HUES48 (cell line): ENCODE measurements around the gene WDR38.

ENCODE experiments used
- H3K27ac ChIP-seq: one replicate; pipeline ENCODE4 v1.7.0; 2013; ENCODE audit warnings: low read depth, low read length, inconsistent platforms
- H3K27me3 ChIP-seq: 2 replicates; pipeline ENCODE4 v1.6.1; 2013; ENCODE audit warnings: mild to moderate bottlenecking, low read length; ENCODE audit not compliant: control insufficient read depth, insufficient read depth
- H3K36me3 ChIP-seq: 2 replicates; pipeline ENCODE4 v1.6.1; 2013; ENCODE audit warnings: low read length; ENCODE audit not compliant: control insufficient read depth, insufficient read depth
- H3K4me1 ChIP-seq: 2 replicates; pipeline ENCODE4 v1.6.1; 2013; ENCODE audit warnings: mild to moderate bottlenecking, low read length; ENCODE audit not compliant: control insufficient read depth, insufficient read depth
- H3K4me3 ChIP-seq: 2 replicates; pipeline ENCODE4 v1.5.1; 2013; ENCODE audit warnings: mild to moderate bottlenecking, low read depth, low read length
- H3K9ac ChIP-seq: 2 replicates; pipeline ENCODE4 v1.6.1; 2013; ENCODE audit warnings: mild to moderate bottlenecking, low read depth, low read length, moderate library complexity
- H3K9me3 ChIP-seq: 2 replicates; pipeline ENCODE4 v1.6.1; 2013; ENCODE audit warnings: low read length; ENCODE audit not compliant: control insufficient read depth, insufficient read depth

Gene WDR38

DNA sequence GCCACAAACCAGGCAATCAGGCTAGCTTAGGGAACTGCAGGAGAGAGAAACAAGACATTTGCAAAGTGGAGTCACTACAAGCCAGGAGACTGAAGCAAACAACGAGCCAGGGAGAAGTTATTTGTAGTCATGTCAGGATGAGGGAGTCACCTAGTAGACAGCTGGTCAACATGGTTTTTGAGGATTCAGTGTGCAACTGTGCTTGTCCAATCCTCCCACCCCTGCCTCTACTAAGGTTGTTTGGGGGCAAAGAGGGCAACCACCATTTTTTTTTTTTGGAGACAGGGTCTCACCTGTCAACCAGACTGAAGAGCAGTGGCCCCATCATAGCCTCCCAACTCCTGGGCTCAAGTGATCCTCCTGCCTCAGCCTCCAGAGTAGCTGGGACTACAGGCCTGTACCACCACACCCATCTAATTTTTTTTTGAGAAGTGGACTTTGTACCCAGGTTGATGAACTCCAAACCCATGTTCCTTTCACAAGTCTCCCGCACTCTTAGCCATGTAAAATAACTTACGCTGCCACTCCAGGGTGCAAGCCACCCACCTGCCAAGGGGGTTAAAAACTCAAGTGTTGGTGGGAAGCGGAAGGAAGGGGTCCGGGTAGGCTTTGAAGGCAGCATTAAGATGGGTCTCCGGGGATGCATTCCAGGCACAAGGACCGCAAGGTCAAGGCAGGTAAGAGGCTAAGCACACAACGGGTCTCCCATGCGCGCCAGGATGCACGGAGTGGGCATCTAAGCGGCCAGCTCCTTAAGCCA lies 7.5 kb downstream of the WDR38 start:
- peak overlapping the region; percentile 99 for H3K9ac ChIP-seq
- H3K4me3 ChIP-seq = peak overlapping the region; percentile 88
- no peaks in the 10 kb centered on the region for H3K9me3 ChIP-seq
- peaks cover 4% of the 10 kb centered on the region; the same call in 1 of the 2 replicates for H3K4me1 ChIP-seq
- H3K36me3 ChIP-seq = peaks cover 46% of the 10 kb centered on the region
- H3K27me3 ChIP-seq = no peaks in the 10 kb centered on the region
- peak overlapping the region; percentile 96 for H3K27ac ChIP-seq

DNA sequence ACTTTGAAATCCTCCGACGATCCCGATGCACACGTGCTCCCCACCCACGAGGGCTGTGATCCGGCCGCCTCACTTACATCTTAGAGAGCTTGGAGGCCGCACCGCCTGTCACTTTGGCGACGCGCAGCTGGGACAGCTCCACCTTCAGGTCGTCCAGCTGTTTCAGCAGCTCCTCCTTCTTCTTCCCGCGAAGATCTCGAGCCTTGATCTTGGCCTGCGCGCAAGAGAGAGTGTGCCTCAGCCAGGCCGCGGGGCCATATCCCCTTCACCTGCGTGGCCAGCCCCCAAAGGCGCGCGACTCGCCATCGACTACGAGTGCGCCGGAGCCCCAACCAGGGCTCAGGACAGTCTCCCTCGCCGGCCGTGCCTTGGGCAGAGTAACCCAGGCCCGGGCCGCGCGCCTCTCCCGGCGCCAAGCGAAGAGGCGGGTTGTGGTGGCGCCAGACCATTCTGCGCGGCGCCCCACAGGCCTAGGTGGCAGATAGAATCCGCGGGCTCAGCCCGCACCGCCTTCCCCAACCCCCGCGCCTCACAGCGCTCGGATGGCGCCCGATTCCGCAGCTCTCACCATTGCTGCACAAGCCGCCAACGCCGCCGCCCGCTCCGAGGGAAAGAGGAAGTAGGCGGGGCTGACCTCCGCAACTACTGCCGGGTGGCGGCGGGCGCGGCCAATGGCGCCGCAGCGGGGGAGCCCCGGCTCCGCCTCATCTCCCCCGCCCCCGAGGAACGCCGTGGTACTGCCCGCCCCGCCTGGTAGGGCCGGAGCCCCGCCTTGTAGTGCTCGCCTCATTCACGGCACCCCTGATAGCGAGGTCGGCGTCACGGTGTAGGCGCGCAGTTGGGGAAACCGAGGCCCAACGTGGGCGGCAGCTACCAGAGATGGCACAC lies 8.3 kb downstream of the WDR38 start, which contains the start of the genes ARPC5L and RPL35:
Gene ARPC5L, plus strand, starts transcription at position 789 of the 888 bp plus-strand sequence. CDS start 7,161 bp downstream, outside the sequence.
Gene RPL35, minus strand, starts transcription at position 616 of the 888 bp plus-strand sequence. Its CDS starts 45 bp downstream, at position 571.
- H3K27me3 ChIP-seq = no peaks in the 10 kb centered on the region
- no peaks in the 10 kb centered on the region for H3K9me3 ChIP-seq
- H3K36me3 ChIP-seq = peaks cover 46% of the 10 kb centered on the region
- H3K4me3 ChIP-seq = peak within 1 kb of the TSS; percentile 88
- peaks cover 4% of the 10 kb centered on the region; the same call in 1 of the 2 replicates for H3K4me1 ChIP-seq
- peak within 1 kb of the TSS; percentile 99 for H3K9ac ChIP-seq
- peak within 1 kb of the TSS; percentile 96 for H3K27ac ChIP-seq

DNA sequence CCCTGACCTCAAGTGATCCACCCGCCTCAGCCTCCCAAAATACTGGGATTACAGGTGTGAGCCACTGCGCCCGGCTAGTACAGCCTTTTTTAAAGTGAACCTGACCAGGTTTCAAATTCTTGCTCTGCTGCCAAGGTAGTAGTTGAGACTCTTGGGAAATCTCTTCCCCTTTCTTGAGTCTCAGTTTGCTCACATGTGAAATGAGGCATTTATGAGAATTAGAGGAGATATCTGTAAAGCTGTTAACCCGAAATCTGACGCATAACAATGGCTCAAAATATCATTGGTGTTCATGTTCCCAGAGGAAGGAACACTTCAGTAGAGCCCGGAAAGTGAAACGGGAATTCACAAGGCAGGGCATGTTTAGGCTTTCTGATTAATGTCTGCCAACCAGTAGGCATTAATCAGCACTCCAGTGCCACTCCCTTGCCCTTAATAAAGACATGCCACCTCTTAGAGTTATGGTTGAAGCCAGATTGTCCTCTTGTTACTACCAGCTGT lies 10.2 kb downstream of the WDR38 start:
- H3K9ac ChIP-seq = no peak overlapping the region
- peaks cover 28% of the 10 kb centered on the region for H3K36me3 ChIP-seq
- H3K9me3 ChIP-seq = no peaks in the 10 kb centered on the region
- no peaks in the 10 kb centered on the region for H3K27me3 ChIP-seq
- H3K4me1 ChIP-seq = peaks cover 18% of the 10 kb centered on the region; the same call in 1 of the 2 replicates
- no peak overlapping the region for H3K4me3 ChIP-seq
- H3K27ac ChIP-seq = no peak overlapping the region

DNA sequence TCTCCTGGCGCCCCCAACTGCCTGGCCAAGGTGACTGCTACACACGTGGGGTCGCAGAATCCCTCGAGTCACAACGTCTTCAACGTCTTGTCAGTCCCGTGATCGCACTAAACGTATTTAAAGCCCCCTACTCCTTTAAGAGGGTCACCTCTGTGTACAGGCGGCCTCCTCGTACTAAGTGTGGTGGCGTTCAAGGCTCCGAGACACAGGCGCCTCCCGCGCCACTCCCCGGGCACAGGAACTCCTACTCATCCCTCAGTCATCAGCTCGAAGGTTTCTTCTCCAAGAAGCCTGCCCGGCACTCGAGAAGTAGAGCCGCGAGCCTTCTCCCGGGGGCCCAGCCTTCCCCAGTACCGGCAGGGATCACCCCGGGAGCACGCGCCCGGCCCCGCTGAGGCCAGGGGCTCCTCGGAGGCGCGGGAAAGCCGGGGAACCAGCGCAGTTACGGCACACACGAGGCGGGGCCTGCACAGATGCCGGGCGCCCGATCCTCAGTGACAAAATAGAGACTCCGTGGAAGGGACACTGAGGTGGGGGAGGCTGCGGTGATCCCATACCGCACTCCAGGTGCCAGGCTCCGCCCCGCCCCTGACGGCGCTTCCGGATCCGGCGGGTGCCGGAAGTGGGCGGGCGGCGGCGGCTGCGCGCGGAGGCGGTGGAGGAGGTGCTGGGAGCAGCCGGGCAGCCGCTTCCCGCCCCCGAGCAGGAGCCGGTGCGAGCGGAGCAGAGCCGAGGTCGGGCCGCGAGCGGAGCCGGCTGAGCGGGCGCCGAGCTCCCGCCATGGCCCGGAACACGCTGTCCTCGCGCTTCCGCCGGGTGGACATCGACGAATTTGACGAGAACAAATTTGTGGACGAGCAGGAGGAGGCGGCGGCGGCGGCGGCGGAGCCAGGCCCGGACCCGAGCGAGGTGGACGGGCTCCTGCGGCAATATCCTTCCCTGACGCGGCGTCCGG lies 15.5 kb downstream of the WDR38 start:
- Histone ChIP-seq H3K4me1 (peaks cover 31% of the 10 kb centered on the region), H3K4me3 (peak overlapping the region; percentile 100), H3K9ac (peak overlapping the region; percentile 94), H3K36me3 (peaks cover 24% of the 10 kb centered on the region), H3K27ac (peak overlapping the region; percentile 98), H3K9me3 (no peaks in the 10 kb centered on the region), H3K27me3 (no peaks in the 10 kb centered on the region)

DNA sequence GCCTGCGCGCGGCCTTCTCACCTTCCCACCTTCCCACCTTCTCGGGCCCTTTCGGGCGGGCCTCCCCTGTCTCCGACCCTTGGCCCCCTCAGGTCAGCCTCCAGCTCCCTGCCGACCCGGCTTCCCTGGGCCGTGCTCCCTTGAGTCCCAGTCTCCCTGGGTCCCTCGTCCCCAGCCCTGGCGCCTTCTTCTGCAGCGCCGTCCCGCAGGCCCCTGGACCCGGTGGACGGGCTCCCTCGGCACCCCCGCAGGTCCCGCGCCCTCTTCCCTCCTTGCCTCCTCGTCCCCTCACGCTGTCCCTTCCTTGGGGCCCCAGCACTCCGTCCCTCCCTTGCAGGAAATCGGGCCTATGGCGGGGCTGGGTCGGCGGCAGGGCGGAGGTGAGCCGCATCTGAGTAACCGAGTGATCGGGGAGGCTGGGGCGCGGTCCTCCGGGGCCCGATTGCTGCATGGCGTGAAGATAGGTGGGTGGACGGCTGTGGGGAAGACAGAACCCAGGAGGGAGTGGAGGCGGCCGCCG lies 16.3 kb downstream of the WDR38 start:
- Histone ChIP-seq H3K36me3 (peaks cover 32% of the 10 kb centered on the region), H3K4me1 (peaks cover 31% of the 10 kb centered on the region), H3K9me3 (no peaks in the 10 kb centered on the region), H3K27ac (peak overlapping the region; percentile 98), H3K4me3 (peak overlapping the region; percentile 100), H3K27me3 (no peaks in the 10 kb centered on the region), H3K9ac (peak overlapping the region; percentile 94)

DNA sequence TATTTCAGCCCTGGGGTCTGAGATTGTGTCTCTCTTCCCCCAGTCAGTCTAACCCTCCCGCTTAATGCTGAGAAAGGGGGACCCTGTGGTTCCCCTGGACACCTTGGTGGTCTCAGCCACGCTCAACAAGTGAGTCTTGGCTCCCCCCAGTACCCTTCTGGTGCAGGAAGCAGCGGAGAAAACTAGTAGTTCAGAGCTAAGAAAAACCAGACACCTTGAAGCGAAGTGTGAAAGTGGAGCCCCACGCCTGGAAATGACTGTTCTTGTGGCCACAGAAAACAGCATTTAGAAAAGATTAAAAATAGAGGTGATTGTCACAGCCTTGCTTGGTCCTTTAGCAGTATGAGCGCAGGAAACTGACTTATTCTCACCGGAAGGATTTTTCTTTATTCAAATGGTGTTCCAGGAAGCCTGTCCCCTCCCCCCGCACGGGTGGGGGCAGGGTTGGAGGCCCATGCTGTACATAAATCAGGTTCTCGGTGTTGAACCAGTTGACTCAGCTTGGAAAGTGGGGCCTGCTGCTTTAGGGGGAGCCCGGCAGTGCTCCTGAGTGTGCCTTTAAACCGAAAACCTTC lies 16.8 kb downstream of the WDR38 start:
- Histone ChIP-seq H3K4me1 (peaks cover 31% of the 10 kb centered on the region), H3K36me3 (peaks cover 37% of the 10 kb centered on the region), H3K27ac (peak overlapping the region; percentile 0)

DNA sequence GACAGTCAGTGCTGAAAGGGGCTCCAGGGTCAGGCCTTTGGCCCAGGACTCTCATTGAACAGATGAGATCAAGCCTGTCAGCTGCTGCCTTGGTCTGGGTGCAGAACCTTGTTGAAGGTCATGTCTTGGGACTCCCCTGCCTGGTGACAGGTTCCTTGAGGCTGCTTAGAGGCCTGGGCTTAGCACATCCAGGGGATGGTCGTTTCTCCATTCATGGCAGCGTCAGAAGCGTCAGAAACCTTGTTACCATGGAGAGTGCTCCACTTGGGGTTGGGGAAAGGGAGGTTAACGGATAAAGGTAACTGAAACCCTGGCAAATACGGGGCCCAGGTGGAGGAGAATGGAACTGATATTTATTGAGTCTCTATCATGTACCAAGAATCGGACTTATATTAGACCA lies 17.5 kb downstream of the WDR38 start:
- Histone ChIP-seq H3K4me1 (peaks cover 31% of the 10 kb centered on the region), H3K36me3 (peaks cover 44% of the 10 kb centered on the region), H3K27ac (peak overlapping the region; percentile 5), H3K4me3 (peak overlapping the region; percentile 100), H3K9ac (0 out of 2 replicates have a peak overlapping the region, but pooled peaks have one; percentile 94), H3K9me3 (no peaks in the 10 kb centered on the region), H3K27me3 (no peaks in the 10 kb centered on the region)

More for the DNA sequence above, 16.8 kb downstream of the WDR38 start:
- no peaks in the 10 kb centered on the region for H3K9me3 ChIP-seq
- H3K9ac ChIP-seq = peak overlapping the region; percentile 94
- H3K4me3 ChIP-seq = peak overlapping the region; percentile 100
- no peaks in the 10 kb centered on the region for H3K27me3 ChIP-seq

DNA sequence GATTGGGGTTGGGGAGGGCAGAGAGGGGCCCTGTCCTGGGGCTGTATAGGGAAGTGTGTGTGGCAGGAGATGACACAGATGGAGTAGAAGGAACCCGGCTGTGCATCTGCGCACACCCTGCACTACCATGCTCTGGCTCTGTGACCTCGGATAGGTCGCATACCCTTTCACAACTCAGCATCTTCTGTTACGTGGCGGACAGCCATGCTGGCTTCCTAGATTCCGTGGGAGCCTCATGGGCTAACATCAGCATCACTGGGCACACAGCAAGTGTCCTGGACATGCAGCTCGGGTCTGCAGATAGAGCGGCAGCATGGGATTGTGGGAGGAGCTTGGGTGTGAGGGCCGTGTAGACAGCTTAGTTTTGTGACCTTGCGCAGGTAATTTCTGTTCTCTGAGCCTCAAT lies 17.9 kb downstream of the WDR38 start:
- Histone ChIP-seq H3K4me1 (peaks cover 31% of the 10 kb centered on the region), H3K27ac (no peak overlapping the region), H3K9me3 (no peaks in the 10 kb centered on the region), H3K4me3 (no peak overlapping the region), H3K9ac (no peak overlapping the region), H3K27me3 (no peaks in the 10 kb centered on the region), H3K36me3 (peaks cover 48% of the 10 kb centered on the region)

DNA sequence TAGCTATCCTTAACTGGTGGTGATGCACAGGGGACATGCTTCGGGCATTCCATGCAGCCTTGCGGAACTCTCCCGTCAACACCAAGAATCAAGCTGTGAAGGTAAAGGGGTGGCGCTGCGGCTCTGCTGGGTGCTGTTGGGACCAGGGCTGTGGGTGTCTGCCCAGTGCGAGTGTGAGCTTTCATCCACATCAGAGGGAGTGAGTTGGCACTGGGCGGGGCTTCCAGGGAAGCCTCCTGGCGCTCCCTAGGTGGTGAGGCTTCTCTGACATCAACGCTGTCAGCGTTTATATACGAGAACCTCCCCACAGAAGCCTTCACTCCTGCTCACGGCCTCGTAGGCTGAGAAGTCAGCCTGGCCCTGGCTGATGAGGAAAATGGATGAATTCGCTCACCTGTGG lies 20.4 kb downstream of the WDR38 start:
- peaks cover 18% of the 10 kb centered on the region for H3K4me1 ChIP-seq
- no peaks in the 10 kb centered on the region for H3K9me3 ChIP-seq
- H3K27me3 ChIP-seq = no peaks in the 10 kb centered on the region
- H3K36me3 ChIP-seq = peaks cover 73% of the 10 kb centered on the region
- no peak overlapping the region for H3K9ac ChIP-seq
- H3K4me3 ChIP-seq = no peak overlapping the region
- no peak overlapping the region for H3K27ac ChIP-seq
